ENCODE results near the gene RPGRIP1L. TPM values are rescaled to one million over a fixed set of nuclear protein-coding genes. Genes with fewer than 3 reads are reported as not detected.

The RPGRIP1L gene
- total RNA-seq, 1 experiment from 2014 or later = 3.8 TPM

DNA sequence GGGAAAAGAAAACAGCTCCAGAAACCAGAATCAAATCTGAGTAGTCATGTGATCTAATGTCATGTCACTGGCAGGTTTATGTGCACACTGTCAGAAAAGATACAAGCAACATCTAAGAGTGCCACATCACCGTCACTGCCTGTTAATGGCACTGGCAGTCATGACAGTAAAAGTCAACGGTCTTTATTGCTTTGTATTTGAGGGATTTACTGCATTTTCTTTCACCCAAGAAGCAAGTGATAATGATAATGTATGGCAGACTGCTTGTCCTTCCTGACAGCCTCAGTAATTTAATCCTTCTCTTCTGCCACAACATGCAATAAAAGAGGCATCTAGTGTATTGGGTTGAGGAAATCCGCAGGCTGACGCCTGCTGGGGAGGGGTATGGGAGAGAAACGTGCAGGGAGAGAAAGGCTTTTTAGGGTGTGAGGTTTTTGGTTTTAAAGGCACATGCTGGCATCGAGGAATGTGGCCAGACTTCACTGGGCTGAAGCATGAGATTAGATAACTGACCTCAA is 92.4 kb downstream of the RPGRIP1L start:
- no peak overlapping the region for H2AFZ ChIP-seq (ENCODE audit: low read length)
- H3K27me3 ChIP-seq (ENCODE audit: low read length) = no peaks in the 10 kb centered on the region
- H3K9me3 ChIP-seq (ENCODE audit: low read length) = no peaks in the 10 kb centered on the region
- no peak overlapping the region for H3K4me2 ChIP-seq (ENCODE audit: low read length)
- DNase-seq = no peak
- H3K9ac ChIP-seq (ENCODE audit: low read length) = no peak overlapping the region
- POLR2A ChIA-PET (ENCODE audit: unreplicated experiment) = no interaction called here
- no peak overlapping the region for H3K27ac ChIP-seq (ENCODE audit: low read length)
- no peaks in the 10 kb centered on the region for H3K9me2 ChIP-seq (replicated peaks; ENCODE audit: low read length)
- no peaks in the 10 kb centered on the region for H4K20me1 ChIP-seq (ENCODE audit: low read length)
- intact Hi-C loops (cut with micrococcal nuclease) = no loop called here
- H3K79me2 ChIP-seq (ENCODE audit: low read length) = no peaks in the 10 kb centered on the region
- H3F3A ChIP-seq (ENCODE audit: low read length, unreplicated experiment) = no peaks in the 10 kb centered on the region
- TF ChIP-seq, protein P1, sequence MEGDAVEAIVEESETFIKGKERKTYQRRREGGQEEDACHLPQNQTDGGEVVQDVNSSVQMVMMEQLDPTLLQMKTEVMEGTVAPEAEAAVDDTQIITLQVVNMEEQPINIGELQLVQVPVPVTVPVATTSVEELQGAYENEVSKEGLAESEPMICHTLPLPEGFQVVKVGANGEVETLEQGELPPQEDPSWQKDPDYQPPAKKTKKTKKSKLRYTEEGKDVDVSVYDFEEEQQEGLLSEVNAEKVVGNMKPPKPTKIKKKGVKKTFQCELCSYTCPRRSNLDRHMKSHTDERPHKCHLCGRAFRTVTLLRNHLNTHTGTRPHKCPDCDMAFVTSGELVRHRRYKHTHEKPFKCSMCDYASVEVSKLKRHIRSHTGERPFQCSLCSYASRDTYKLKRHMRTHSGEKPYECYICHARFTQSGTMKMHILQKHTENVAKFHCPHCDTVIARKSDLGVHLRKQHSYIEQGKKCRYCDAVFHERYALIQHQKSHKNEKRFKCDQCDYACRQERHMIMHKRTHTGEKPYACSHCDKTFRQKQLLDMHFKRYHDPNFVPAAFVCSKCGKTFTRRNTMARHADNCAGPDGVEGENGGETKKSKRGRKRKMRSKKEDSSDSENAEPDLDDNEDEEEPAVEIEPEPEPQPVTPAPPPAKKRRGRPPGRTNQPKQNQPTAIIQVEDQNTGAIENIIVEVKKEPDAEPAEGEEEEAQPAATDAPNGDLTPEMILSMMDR (conservative IDR thresholded peaks at IDR 0.05; ENCODE audit: low read depth, low read length) = no peak
- CTCF ChIA-PET = no interaction called here
- no peaks in the 10 kb centered on the region for H3K36me3 ChIP-seq (ENCODE audit: low read depth, low read length)
- no peaks in the 10 kb centered on the region for H3K4me1 ChIP-seq (ENCODE audit: insufficient read depth, low read length)
- ATAC-seq = no peak
- no peak overlapping the region for H3K4me3 ChIP-seq (ENCODE audit: low read length)
- no TSS peak for BruUV-seq (replicated peaks)

DNA sequence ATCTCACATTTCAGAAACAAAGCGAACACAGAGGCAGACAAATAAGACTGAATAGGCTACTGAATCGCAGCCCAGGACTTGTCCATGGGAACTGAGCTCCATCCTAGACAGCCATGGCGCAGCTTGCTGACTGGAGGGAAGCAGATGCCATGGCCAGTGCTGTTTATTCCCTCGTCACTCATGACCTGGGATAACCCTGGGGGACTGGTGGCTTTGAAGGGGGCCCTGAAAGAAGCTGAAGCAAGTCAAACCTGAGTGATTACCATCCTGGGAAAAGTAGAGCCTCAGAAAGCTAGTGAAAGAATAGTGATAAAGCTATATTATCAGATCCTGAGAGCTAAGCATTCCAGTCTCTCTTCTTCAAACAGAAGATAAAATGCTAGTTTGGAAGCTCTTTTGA is 94.1 kb downstream of the RPGRIP1L start:
- no peak overlapping the region for H3K4me3 ChIP-seq (ENCODE audit: low read length)
- no peaks in the 10 kb centered on the region for H3K27me3 ChIP-seq (ENCODE audit: low read length)
- no peak overlapping the region for H3K27ac ChIP-seq (ENCODE audit: low read length)
- H3K9me3 ChIP-seq (ENCODE audit: low read length) = no peaks in the 10 kb centered on the region
- ATAC-seq = no peak
- no TSS peak for BruUV-seq (replicated peaks)
- DNase-seq = no peak
- TF ChIP-seq EZH2 (IDR thresholded peaks at IDR 0.05; ENCODE audit: low read length, unreplicated experiment) = no peak
- TF ChIP-seq, protein P1 (conservative IDR thresholded peaks at IDR 0.05; ENCODE audit: low read depth, low read length) = no peak
- TF ChIP-seq EZH2phosphoT487 (IDR thresholded peaks at IDR 0.05; ENCODE audit: borderline replicate concordance, low read length) = no peak
- H3K4me2 ChIP-seq (ENCODE audit: low read length) = no peak overlapping the region
- H2AFZ ChIP-seq (ENCODE audit: low read length) = no peak overlapping the region
- H3K79me2 ChIP-seq (ENCODE audit: low read length) = no peaks in the 10 kb centered on the region
- H4K20me1 ChIP-seq (ENCODE audit: low read length) = no peaks in the 10 kb centered on the region
- H3K9ac ChIP-seq (ENCODE audit: low read length) = no peak overlapping the region
- H3K36me3 ChIP-seq (ENCODE audit: low read depth, low read length) = no peaks in the 10 kb centered on the region
- H3K4me1 ChIP-seq (ENCODE audit: insufficient read depth, low read length) = no peaks in the 10 kb centered on the region
- CTCF ChIA-PET = no interaction called here
- H3F3A ChIP-seq (ENCODE audit: low read length, unreplicated experiment) = no peaks in the 10 kb centered on the region
- POLR2A ChIA-PET (ENCODE audit: unreplicated experiment) = no interaction called here
- no peaks in the 10 kb centered on the region for H3K9me2 ChIP-seq (replicated peaks; ENCODE audit: low read length)
- intact Hi-C loops (cut with micrococcal nuclease) = no loop called here

DNA sequence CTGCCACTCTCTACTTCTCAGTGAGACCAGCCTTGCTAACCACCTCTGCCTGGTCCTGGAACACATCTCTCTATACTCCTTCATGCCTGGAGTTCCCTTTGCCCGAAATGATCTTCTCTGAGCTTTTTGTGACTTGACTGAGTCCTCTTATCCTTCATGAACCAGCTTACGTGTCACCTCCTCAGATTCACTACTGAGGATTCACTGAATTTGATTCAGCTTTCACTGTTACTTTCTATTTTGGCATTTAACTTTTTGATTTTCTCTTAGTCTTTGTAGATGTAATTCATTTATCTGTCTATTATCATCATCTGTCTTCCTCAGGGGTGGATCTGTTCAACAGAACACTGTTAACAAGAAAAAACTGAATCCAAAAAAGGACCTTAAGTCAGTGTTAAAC is 95.6 kb downstream of the RPGRIP1L start:
- Histone ChIP-seq H3K9me2 (replicated peaks; ENCODE audit: low read length) (no peaks in the 10 kb centered on the region), H2AFZ (ENCODE audit: low read length) (no peak overlapping the region), H3K27me3 (ENCODE audit: low read length) (no peaks in the 10 kb centered on the region), H3K79me2 (ENCODE audit: low read length) (no peaks in the 10 kb centered on the region), H3F3A (ENCODE audit: low read length, unreplicated experiment) (no peaks in the 10 kb centered on the region), H3K9ac (ENCODE audit: low read length) (no peak overlapping the region), H3K27ac (ENCODE audit: low read length) (no peak overlapping the region), H3K4me2 (ENCODE audit: low read length) (no peak overlapping the region), H3K4me1 (ENCODE audit: insufficient read depth, low read length) (no peaks in the 10 kb centered on the region), H4K20me1 (ENCODE audit: low read length) (no peaks in the 10 kb centered on the region), H3K9me3 (ENCODE audit: low read length) (no peaks in the 10 kb centered on the region), H3K4me3 (ENCODE audit: low read length) (no peak overlapping the region), H3K36me3 (ENCODE audit: low read depth, low read length) (no peaks in the 10 kb centered on the region)
- ChIA-PET CTCF (no interaction called here), POLR2A (ENCODE audit: unreplicated experiment) (no interaction called here)
- intact Hi-C loops (cut with micrococcal nuclease) = no loop called here
- TF ChIP-seq EZH2phosphoT487 (IDR thresholded peaks at IDR 0.05; ENCODE audit: borderline replicate concordance, low read length) = no peak
- TF ChIP-seq, protein P1 (conservative IDR thresholded peaks at IDR 0.05; ENCODE audit: low read depth, low read length) = no peak
- TF ChIP-seq EZH2 (IDR thresholded peaks at IDR 0.05; ENCODE audit: low read length, unreplicated experiment) = no peak
- DNase-seq (no peak), ATAC-seq (no peak)
- BruUV-seq (replicated peaks) = no TSS peak

Data from PC-3 (cell line).